ENCODE data around the gene FREY1. TPM values are rescaled to one million over a fixed set of nuclear protein-coding genes. Genes with fewer than 3 reads are reported as not detected.

FREY1 gene
- total and polyA plus RNA-seq, 2 donors (not counting 3 experiments of a cell fraction or from before 2014, with no cell fraction given) = 0.84 to 1.1 TPM

DNA sequence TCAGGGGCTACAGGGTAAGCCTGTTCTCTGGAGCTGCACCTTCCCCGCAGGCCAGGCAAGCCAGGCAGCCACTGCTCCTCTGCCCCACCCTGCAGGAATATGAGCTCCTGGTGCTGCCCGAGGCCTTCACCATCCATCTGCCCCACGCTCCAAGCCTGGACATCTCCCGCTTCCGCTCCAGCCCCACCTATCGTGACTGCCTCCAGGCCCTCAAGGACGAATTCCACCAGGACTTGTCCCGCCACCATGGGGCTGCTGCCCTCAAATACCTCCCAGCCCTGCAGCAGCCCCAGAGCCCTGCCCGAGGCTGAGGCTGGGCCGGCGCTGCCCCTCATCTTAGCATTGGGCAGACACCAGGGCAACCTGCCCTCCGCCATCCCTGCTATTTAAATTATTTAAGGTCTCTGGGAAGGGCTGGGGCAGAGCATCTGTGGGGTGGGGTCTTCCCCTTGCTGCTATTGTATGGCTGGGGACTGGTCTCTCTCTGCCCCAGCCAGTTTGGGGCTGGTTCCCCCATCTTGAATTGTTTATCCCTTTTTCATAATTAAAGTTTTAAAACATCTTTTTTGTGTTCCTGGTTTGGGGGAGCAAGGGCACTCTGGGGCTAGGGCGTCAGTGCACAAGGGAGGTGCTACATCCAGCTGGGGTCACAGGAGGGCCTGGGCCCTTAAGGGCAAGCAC is 21.6 kb upstream of the FREY1 start:
- H4K20me1 ChIP-seq (replicated peaks; ENCODE audit: control insufficient read depth, extremely low read depth, insufficient read depth, low read length) = no peaks in the 10 kb centered on the region
- H3K9me3 ChIP-seq (replicated peaks; ENCODE audit: control insufficient read depth, insufficient read depth, low read length) = no peaks in the 10 kb centered on the region
- ChIA-PET POLR2A (interaction anchor here (0.6 kb wide), 1 partner anchor 84 kb away, joined by 6 read pairs; no protein-coding TSS in a partner anchor), CTCF (no interaction called here)
- H3K4me2 ChIP-seq (ENCODE audit: insufficient read depth, low read length) = no peak overlapping the region
- FAIRE-seq = no peak
- H3K79me2 ChIP-seq (ENCODE audit: control insufficient read depth, insufficient read depth, low read length) = no peaks in the 10 kb centered on the region
- no peak overlapping the region for H3K9ac ChIP-seq (replicated peaks; ENCODE audit: extremely low read depth, insufficient read depth, low read length)
- H3K9me1 ChIP-seq (replicated peaks; ENCODE audit: control insufficient read depth, extremely low read depth, insufficient read depth, low read length) = no peaks in the 10 kb centered on the region
- H3K4me1 ChIP-seq (ENCODE audit: control insufficient read depth, extremely low read depth, insufficient read depth, low read length) = no peaks in the 10 kb centered on the region
- dilution Hi-C loops (cut with MboI; ENCODE audit: extremely low pct_ligation_motif_present, low sequenced_read_pairs) (no loop called here), intact Hi-C loops (cut with micrococcal nuclease) (no loop called here)
- H3K27me3 ChIP-seq (ENCODE audit: control insufficient read depth in 2 of 2, insufficient read depth in 2 of 2, low read length in 2 of 2) = peaks cover 4 to 8% of the 10 kb centered on the region in 2 experiments
- DNase-seq (ENCODE audit: low read depth, low spot score) = no peak
- no peak overlapping the region for H2AFZ ChIP-seq (ENCODE audit: low read depth, low read length)
- no TSS peak for BruUV-seq (replicated peaks)
- peaks cover 0 to 13% of the 10 kb centered on the region in 2 experiments for H3K36me3 ChIP-seq (ENCODE audit: control insufficient read depth in 2 of 2, extremely low read depth in 1 of 2, insufficient read depth in 2 of 2, low read length in 2 of 2)
- H3K27ac ChIP-seq (ENCODE audit: insufficient read depth, low read depth, low read length) = no peak overlapping the region
- no peak for TF ChIP-seq POLR2AphosphoS5 (IDR thresholded peaks at IDR 0.05; ENCODE audit: insufficient read depth, low read depth, low read length)
- no peak for TF ChIP-seq JUN (IDR thresholded peaks at IDR 0.05; ENCODE audit: borderline replicate concordance, insufficient read depth, insufficient read length, low read depth)
- no peak for TF ChIP-seq MAX (IDR thresholded peaks at IDR 0.05; ENCODE audit: insufficient read depth, insufficient read length)
- no peak for TF ChIP-seq MYC (IDR thresholded peaks at IDR 0.05; ENCODE audit: low read depth, low read length)
- TF ChIP-seq POLR2A (IDR thresholded peaks at IDR 0.05; ENCODE audit: low read depth, low read length) = no peak
- no peak for TF ChIP-seq GATA2 (IDR thresholded peaks at IDR 0.05; ENCODE audit: insufficient read depth, insufficient read length, low read depth, low read length)
- no peak for TF ChIP-seq EZH2 (IDR thresholded peaks at IDR 0.05; ENCODE audit: borderline replicate concordance, low read depth, low read length, severe bottlenecking)
- no peak for TF ChIP-seq FOS (IDR thresholded peaks at IDR 0.05; ENCODE audit: borderline replicate concordance, insufficient read depth, low read length)
- no peak for TF ChIP-seq CTCF (IDR thresholded peaks at IDR 0.05; ENCODE audit: extremely low read depth in 1 of 2, insufficient read depth in 1 of 2, low read depth in 1 of 2, low read length in 2 of 2)
- no peak overlapping the region for H3K4me3 ChIP-seq (replicated peaks in 1 of 3; ENCODE audit: insufficient read depth in 1 of 3, low read depth in 1 of 3, low read length in 3 of 3)
